Caco-2 (cell line): ENCODE results near the gene PALM3. TPM values are rescaled to one million over a fixed set of nuclear protein-coding genes. Genes with fewer than 3 reads are reported as not detected.

Experiments used
- BruUV-seq: library from RNA; stranded (reverse); fragments of 400-500 nt; replicated peaks from 2 replicates; lab custom pipeline; 2021; lab: Mats Ljungman, UMichigan
- CTCF ChIA-PET: fragments of 300-600 bp; sonication (Branson Sonifier 250); formaldehyde crosslinking; loops from one replicate; lab custom pipeline; 2022; ENCODE audit warnings: antibody characterized with exemption; lab: Charles Lee
- POLR2A ChIA-PET: fragments of 300-600 bp; sonication (Branson Sonifier 250); formaldehyde crosslinking; loops from one replicate; lab custom pipeline; 2022; ENCODE audit warnings: antibody characterized with exemption; lab: Charles Lee
- DNase-seq, 2 experiments: peaks; one replicate each; pipeline versions ENCODE4 v3.0.0 to v3.0.0-alpha.2; 2020 to 2022
- H3K27me3 ChIP-seq: replicated peaks from 2 replicates; pipeline ENCODE4 v1.6.0; 2011; ENCODE audit warnings: low read length; ENCODE audit not compliant: control insufficient read depth, insufficient read depth
- H3K36me3 ChIP-seq: 2 replicates; pipeline ENCODE4 v1.5.1; 2011; ENCODE audit warnings: low read length; ENCODE audit not compliant: control insufficient read depth, insufficient read depth
- H3K4me1 ChIP-seq: fragments of 250-450 bp; sonication (Bioruptor Pico); 2 replicates; pipeline ENCODE4 v1.5.1; 2020; ENCODE audit warnings: mild to moderate bottlenecking
- H3K4me3 ChIP-seq: 2 replicates; pipeline ENCODE4 v1.5.1; 2011; ENCODE audit warnings: low read depth, mild to moderate bottlenecking, control low read depth, low read length
- H3K9me3 ChIP-seq: fragments of 250-450 bp; sonication (Bioruptor Pico); 2 replicates; pipeline ENCODE4 v1.5.1; 2020; ENCODE audit warnings: mild to moderate bottlenecking, moderate library complexity
- H3K27ac Mint-ChIP-seq: one replicate; pipeline ENCODE4 v1.8.0; 2022; ENCODE audit warnings: mixed read lengths; ENCODE audit not compliant: unreplicated experiment
- H3K27me3 Mint-ChIP-seq: one replicate; pipeline ENCODE4 v1.8.0; 2022; ENCODE audit warnings: mixed read lengths; ENCODE audit not compliant: insufficient read depth, unreplicated experiment
- H3K36me3 Mint-ChIP-seq: one replicate; pipeline ENCODE4 v1.8.0; 2022; ENCODE audit warnings: mild to moderate bottlenecking, mixed read lengths; ENCODE audit not compliant: insufficient read depth, unreplicated experiment
- H3K4me1 Mint-ChIP-seq: one replicate; pipeline ENCODE4 v1.8.0; 2022; ENCODE audit warnings: low read depth, mixed read lengths; ENCODE audit not compliant: unreplicated experiment
- H3K4me3 Mint-ChIP-seq: one replicate; pipeline ENCODE4 v1.8.0; 2022; ENCODE audit warnings: mild to moderate bottlenecking, moderate library complexity, mixed read lengths; ENCODE audit not compliant: unreplicated experiment
- H3K9me3 Mint-ChIP-seq: one replicate; pipeline ENCODE4 v1.8.0; 2022; ENCODE audit warnings: mixed read lengths; ENCODE audit not compliant: unreplicated experiment
- intact Hi-C: fragments of 100-400 bp; cut with micrococcal nuclease; formaldehyde crosslinking; loops from one replicate; pipeline ENCODE4 v1.10.0; 2022; ENCODE audit not compliant: unreplicated experiment
- total RNA-seq: library from RNA; stranded (reverse); gene quantifications from 2 replicates; pipeline ENCODE4 v1.2.3, GENCODE V29; 2022
- TF ChIP-seq, protein P1 (sequence below), 2 experiments: fragments of 200-600 bp in 1 of 2; IDR thresholded peaks; 1 replicate in 1 of 2; 2 replicates in 1 of 2; pipeline versions ENCODE4 v1.5.1 to v1.8.0; 2011 to 2022; ENCODE audit warnings: antibody characterized with exemption in 1 of 2, control low read depth in 1 of 2, inconsistent platforms in 1 of 2, low read depth in 1 of 2, low read length in 1 of 2, mild to moderate bottlenecking in 1 of 2, moderate library complexity in 1 of 2; ENCODE audit not compliant: insufficient read depth in 1 of 2, severe bottlenecking in 1 of 2, unreplicated experiment in 1 of 2

Gene PALM3
- total RNA-seq, 1 experiment from 2014 or later = 25.9 TPM

DNA sequence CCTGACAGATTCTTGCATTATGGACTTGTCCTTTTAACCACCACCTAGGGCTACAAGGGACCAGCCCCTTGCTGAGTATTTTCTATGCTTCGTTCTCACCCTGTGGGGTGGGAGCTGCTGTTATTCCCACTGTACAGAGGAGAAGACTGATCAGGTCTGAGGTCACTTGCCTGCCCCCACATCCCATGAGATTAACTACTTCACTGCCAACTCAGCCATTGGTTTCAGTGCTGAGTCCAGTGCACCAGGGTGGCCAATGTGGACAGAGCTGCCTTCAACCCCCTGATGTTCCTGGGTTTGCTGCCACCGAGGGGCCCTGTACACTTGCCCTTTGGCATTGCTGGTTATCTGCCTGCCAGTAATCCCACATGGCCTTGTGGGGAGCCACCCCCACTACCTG lies 48.8 kb upstream of the PALM3 start:
- ChIA-PET POLR2A (interaction anchor here (0.6 kb wide), 1 partner anchor 30 kb away, joined by 4 read pairs; no protein-coding TSS in a partner anchor), CTCF (no interaction called here)
- H3K27ac Mint-ChIP-seq = no peak overlapping the region
- intact Hi-C loops = no loop called here
- Histone ChIP-seq H3K9me3 (no peaks in the 10 kb centered on the region), H3K36me3 (no peaks in the 10 kb centered on the region), H3K4me3 (no peak overlapping the region), H3K4me1 (no peaks in the 10 kb centered on the region), H3K27me3 (no peaks in the 10 kb centered on the region)
- BruUV-seq = no TSS peak
- no peak for DNase-seq
- H3K36me3 Mint-ChIP-seq = no peaks in the 10 kb centered on the region
- H3K27me3 Mint-ChIP-seq = no peaks in the 10 kb centered on the region
- H3K9me3 Mint-ChIP-seq = no peaks in the 10 kb centered on the region
- TF ChIP-seq, protein P1, sequence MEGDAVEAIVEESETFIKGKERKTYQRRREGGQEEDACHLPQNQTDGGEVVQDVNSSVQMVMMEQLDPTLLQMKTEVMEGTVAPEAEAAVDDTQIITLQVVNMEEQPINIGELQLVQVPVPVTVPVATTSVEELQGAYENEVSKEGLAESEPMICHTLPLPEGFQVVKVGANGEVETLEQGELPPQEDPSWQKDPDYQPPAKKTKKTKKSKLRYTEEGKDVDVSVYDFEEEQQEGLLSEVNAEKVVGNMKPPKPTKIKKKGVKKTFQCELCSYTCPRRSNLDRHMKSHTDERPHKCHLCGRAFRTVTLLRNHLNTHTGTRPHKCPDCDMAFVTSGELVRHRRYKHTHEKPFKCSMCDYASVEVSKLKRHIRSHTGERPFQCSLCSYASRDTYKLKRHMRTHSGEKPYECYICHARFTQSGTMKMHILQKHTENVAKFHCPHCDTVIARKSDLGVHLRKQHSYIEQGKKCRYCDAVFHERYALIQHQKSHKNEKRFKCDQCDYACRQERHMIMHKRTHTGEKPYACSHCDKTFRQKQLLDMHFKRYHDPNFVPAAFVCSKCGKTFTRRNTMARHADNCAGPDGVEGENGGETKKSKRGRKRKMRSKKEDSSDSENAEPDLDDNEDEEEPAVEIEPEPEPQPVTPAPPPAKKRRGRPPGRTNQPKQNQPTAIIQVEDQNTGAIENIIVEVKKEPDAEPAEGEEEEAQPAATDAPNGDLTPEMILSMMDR (IDR thresholded peaks at IDR 0.05; ENCODE audit: insufficient read depth in 1 of 2, low read depth in 1 of 2, low read length in 1 of 2, severe bottlenecking in 1 of 2, unreplicated experiment in 1 of 2) = no peak
- no peaks in the 10 kb centered on the region for H3K4me1 Mint-ChIP-seq
- H3K4me3 Mint-ChIP-seq = no peak overlapping the region

DNA sequence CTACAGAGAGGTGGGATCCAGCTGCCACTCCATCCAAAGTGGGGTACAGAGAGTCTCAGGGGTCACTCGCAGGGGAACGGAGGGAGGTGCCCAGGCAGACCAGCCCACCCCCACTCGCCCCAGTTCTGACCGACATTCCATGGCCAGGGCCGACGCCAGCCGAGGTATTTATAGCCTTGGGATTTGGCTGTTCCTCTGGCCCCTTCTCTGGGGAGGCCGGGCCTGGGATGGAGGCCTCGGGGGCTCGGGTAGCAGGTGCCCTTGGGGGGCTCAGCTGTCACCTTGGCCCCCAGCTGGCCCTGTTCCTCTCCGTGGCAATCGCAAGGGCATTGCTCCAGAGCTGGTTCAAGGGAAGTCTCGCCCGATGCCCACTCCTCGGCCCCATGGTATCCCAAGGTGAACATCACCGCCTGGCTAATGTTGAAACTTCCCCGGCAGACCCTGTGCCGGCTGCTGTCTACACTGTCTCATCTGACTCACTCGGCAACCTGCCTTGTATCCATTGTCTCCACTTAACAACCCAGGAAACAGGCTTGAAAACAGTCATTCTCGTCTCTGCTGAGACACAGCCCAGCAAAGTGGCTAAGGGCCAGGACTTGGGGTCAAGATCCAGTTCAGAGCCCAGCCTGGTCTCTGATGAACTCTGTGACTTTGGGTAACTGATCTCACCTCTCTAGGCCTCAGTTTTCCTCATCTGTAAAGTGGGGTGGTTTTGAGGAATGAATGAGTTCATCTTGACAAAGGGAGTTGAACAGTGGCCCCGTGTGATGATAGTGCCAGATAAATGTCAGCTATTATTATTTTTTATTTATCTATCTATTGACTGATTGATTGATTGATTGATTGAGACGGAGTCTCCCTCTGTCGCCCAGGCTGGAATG lies 45.9 kb upstream of the PALM3 start:
- H3K27me3 ChIP-seq = no peaks in the 10 kb centered on the region
- H3K27me3 Mint-ChIP-seq = no peaks in the 10 kb centered on the region
- BruUV-seq = no TSS peak
- H3K4me3 ChIP-seq = no peak overlapping the region
- no peak for DNase-seq
- H3K9me3 Mint-ChIP-seq = no peaks in the 10 kb centered on the region
- TF ChIP-seq, protein P1 (IDR thresholded peaks at IDR 0.05; ENCODE audit: insufficient read depth in 1 of 2, low read depth in 1 of 2, low read length in 1 of 2, severe bottlenecking in 1 of 2, unreplicated experiment in 1 of 2) = no peak
- H3K4me3 Mint-ChIP-seq = no peak overlapping the region
- intact Hi-C loops = no loop called here
- POLR2A ChIA-PET = no interaction called here
- H3K27ac Mint-ChIP-seq = no peak overlapping the region
- H3K9me3 ChIP-seq = no peaks in the 10 kb centered on the region
- H3K4me1 Mint-ChIP-seq = no peaks in the 10 kb centered on the region
- H3K36me3 Mint-ChIP-seq = no peaks in the 10 kb centered on the region
- H3K36me3 ChIP-seq = no peaks in the 10 kb centered on the region
- no peaks in the 10 kb centered on the region for H3K4me1 ChIP-seq
- CTCF ChIA-PET = no interaction called here

DNA sequence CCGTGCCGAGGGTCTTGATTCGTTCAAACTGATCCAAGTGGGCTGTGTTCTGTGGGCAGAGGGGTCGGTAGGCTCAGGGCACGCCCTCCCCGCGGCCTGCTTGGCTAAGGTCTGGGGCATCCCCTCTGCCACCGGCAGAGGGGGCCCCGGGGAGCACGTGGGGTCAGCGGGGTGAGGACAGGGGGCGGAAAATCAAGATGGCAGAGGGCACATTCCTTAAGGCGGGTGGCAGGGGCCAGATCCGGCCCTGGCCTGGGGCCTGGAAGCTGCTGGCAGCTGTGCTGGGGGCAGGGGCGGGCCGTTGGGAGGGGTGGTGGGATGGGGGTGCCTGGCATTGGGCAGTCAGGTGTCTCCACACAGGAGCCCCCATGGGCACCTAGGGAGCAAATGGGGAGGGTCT lies 45.0 kb upstream of the PALM3 start:
- H3K9me3 ChIP-seq = no peaks in the 10 kb centered on the region
- intact Hi-C loops = no loop called here

More for the DNA sequence above, 45.0 kb upstream of the PALM3 start:
- Mint-ChIP-seq H3K27me3 (no peaks in the 10 kb centered on the region), H3K4me3 (no peak overlapping the region), H3K27ac (no peak overlapping the region), H3K4me1 (no peaks in the 10 kb centered on the region), H3K9me3 (no peaks in the 10 kb centered on the region), H3K36me3 (no peaks in the 10 kb centered on the region)
- H3K36me3 ChIP-seq = no peaks in the 10 kb centered on the region
- no peak overlapping the region for H3K4me3 ChIP-seq
- TF ChIP-seq, protein P1 (IDR thresholded peaks at IDR 0.05; ENCODE audit: insufficient read depth in 1 of 2, low read depth in 1 of 2, low read length in 1 of 2, severe bottlenecking in 1 of 2, unreplicated experiment in 1 of 2) = no peak
- H3K4me1 ChIP-seq = no peaks in the 10 kb centered on the region
- H3K27me3 ChIP-seq = no peaks in the 10 kb centered on the region
- POLR2A ChIA-PET = no interaction called here
- CTCF ChIA-PET = no interaction called here
- DNase-seq = no peak
- BruUV-seq = no TSS peak
